GM20431 (cell line): ENCODE data around the gene AVP.
"Not testable (repeated sequence)": the region's sequence is repeated elsewhere in the genome, so short reads cannot be mapped to it uniquely, and the experiment has no call there.

Experiments
- in situ Hi-C: fragments of 300-500 bp; cut with MseI, MboI; formaldehyde crosslinking; loops from one replicate; pipeline ENCODE4 v1.15.0; 2020; ENCODE audit warnings: low sequenced_read_pairs; ENCODE audit not compliant: unreplicated experiment

AVP gene

GRCh38 chr20:3085571-3086072 lies 1.1 kb upstream of the AVP start:
- in situ Hi-C loops, result no loop called here

GRCh38 chr20:3084986-3085360 lies 449 bp upstream of the AVP start:
- in situ Hi-C loops, result no loop called here

DNA sequence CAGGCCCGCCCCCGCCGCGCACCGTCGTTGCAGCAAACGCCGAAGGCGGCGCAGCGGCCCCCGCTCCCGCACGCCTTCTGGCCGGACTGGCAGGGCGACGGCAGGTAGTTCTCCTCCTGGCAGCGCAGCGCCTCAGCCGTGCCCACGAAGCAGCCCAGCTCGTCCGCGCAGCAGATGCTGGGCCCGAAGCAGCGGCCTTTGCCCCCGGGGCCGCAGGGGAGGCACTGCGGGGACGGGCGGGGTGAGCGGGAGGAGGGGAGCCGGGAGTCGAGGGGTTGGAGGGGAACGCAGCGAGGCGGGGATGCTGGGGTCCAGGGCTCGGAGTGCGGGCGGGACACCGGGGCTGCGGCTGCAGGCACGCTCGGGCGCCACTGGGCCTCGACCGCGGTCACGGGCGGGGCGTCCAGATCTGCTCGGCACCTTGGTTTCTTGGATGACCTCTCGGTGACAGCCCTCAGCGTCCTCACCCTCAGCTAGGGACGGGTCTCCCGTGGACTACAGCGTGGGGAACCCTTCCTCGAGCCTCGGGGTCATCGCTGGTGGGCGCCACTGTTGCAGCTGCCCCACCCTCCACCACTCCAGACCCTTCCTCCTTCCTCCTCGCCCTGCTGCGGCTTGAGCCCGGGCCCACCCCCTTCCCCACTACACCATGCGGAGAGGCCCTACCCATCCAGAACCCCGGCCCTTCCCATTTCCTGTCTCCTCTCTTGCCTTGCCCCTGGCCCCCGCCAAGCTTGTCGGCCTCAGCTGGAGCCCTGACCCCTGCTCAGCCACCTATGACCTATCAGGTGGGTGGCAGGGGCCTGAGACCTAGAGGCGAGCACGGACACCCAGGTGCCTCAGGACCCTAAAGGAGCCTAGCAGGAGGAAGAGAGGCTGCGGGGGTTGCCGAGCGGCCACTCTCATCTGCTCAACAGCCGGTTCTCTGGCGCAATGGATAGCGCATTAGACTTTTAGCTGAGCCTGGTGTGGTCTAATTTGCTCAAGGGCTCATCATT lies 1.3 kb downstream of the AVP start:
- in situ Hi-C loops, result no loop called here

DNA sequence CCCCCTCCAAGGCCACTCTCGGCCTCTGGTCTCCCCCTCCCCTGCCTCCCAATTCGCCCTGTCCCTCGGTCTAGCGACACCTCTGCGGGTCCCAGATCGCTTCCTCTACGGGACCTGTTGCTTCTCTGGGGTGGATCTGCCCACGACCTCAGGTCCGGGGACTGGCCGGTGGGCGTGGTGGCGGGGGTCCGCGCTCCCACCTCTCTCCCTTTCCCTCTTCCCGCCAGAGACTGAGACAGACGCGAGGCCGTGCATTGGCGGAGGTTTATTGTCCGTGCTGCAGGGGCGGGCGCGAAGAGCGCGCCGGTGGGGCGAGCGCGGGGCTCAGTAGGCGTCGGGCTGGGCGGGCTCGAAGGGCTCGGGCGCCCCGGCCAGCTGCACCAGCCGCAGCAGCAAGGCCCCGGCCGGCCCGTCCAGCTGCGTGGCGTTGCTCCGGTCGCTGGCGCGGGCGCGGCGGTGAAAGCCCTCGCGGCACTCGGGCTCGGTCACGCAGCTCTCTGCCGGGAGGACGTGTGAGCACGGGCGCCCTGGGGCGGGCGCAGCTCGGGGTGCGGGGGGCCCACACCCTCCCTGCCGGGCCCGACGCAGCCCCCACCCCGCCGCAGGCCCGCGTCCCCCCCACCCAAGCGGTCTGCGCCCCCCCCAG lies 2.1 kb downstream of the AVP start:
- in situ Hi-C loops, result no loop called here

DNA sequence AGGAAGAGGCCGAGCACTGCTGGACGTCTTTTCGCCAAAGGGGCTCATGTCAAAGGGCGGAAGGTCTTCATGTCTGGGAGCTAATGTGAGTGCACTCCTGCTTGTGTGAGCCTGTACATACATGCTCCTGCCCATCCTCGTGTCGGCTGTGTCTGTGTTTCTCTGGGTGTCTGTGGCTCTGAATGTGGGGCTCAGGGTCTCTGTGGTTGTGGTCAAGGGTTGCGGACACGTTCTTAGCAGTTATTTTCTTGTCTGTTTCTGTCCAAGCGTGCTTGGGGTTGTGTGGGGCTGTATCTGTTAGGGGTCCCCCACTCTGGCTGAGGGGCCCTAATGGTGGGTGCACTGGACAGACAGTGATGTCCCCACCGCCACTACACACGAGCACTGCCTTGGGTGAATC lies 2.9 kb downstream of the AVP start:
- in situ Hi-C loops, result no loop called here

DNA sequence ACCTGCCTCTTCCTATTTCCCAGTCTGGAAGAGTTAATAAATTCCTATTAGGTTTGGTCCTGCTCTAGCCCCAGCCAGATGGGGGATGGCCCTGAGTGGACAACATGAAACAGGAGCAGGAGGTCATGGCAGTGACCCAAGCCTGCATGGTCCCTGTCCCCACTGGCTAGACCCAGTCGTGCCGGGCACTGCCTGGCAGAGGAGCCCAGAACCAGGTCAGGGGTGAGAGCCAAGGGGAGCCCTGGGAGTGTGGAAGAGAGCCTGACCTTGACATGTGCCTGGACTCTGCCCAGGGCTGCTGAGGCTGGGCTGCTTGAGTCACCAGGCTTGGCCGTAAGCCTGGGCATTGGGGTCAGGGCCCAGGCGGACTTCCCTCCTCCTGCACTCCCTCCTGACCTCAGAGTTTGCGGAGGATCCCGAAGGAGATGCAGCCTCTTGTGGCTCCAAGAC lies 3.6 kb downstream of the AVP start:
- in situ Hi-C loops, result no loop called here

GRCh38 chr20:3077618-3078134 lies 6.8 kb downstream of the AVP start:
- in situ Hi-C loops, result no loop called here

DNA sequence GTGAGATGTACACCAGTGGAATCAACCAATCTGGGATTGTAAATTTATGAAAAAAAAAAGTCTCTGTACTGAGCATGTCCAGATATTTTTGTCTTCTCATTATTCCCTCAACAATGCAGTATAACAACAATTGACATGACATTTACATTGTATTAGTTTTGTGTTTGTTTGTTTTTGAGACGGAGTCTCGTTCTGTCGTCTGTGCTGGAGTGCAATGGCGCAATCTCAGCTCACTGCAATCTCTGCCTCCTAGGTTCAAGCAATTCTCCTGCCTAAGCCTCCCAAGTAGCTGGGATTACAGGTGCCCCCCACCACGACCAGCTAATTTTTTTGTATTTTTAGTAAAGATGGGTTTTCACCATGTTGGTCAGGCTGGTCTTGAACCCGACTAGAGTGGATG lies 9.2 kb downstream of the AVP start:
- in situ Hi-C loops, result not testable (repeated sequence)

- in situ Hi-C loops, result no loop called here
Measured at GRCh38 chr20:3074812-3075211, 9.7 kb downstream of the AVP start.

DNA sequence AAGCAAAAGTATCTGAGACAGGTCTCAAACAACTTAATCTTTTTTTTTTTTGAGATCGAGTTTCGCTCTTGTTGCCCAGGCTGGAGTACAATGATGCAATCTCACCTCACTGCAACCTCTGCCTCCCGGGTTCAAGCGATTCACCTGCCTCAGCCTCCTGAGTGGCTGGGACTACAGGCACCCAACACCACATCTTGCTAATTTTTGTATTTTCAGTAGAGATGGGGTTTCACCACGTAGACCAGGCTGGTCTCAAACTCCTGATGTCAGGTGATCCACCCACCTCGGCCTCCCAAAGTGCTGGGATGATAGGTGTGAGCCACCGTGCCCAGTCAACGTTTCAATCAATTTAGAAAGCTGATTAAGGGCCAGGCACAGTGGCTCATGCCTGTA lies 11.3 kb downstream of the AVP start:
- in situ Hi-C loops, result not testable (repeated sequence)

GRCh38 chr20:3072530-3073250 lies 11.8 kb downstream of the AVP start:
- in situ Hi-C loops, result no loop called here

DNA sequence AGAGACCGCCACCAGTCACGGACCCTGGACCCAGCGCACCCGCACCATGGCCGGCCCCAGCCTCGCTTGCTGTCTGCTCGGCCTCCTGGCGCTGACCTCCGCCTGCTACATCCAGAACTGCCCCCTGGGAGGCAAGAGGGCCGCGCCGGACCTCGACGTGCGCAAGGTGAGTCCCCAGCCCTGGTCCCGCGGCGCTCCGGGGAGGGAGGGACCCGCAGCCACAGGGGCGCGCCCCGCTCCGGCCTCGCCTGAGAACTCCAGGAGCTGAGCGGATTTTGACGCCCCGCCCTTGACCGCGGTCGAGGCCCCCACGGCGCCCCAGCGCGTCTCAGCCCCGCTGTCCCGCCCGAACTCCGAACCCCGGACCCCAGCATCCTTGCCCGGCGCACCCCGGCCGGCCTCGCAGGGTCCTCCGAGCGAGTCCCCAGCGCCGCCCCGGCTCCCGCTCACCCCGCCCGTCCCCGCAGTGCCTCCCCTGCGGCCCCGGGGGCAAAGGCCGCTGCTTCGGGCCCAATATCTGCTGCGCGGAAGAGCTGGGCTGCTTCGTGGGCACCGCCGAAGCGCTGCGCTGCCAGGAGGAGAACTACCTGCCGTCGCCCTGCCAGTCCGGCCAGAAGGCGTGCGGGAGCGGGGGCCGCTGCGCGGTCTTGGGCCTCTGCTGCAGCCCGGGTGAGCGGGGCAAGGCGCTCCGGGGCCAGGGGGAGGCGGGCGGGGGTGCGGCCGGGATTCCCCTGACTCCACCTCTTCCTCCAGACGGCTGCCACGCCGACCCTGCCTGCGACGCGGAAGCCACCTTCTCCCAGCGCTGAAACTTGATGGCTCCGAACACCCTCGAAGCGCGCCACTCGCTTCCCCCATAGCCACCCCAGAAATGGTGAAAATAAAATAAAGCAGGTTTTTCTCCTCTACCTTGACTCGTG lies 12.7 kb downstream of the AVP start, which contains the start of gene OXT:
Gene OXT (plus strand): TSS at position 11 of the 920 bp plus-strand sequence. CDS start 36 bp downstream, at position 47.
- in situ Hi-C loops, result no loop called here

- in situ Hi-C loops, result no loop called here
Measured at GRCh38 chr20:3071266-3071609, 13.3 kb downstream of the AVP start.

DNA sequence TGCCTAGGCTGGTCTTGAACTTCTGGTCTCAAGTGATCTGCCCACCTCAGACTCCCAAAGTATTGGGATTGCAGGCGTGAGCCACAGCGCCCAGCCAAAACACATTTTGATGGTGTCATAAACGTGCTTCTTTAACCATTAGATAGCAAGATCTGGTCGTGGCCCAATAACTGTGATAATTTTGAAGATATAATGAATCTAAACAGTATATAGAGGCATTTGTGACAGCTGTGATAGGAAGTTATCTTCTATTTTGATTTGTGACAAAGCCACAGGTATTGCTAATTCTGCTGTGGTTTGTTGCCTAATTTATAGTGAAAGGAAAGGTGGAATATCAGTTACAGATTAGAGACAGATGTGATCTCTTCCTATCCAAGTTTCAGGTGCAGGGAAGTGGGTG lies 13.8 kb downstream of the AVP start:
- in situ Hi-C loops, result no loop called here

DNA sequence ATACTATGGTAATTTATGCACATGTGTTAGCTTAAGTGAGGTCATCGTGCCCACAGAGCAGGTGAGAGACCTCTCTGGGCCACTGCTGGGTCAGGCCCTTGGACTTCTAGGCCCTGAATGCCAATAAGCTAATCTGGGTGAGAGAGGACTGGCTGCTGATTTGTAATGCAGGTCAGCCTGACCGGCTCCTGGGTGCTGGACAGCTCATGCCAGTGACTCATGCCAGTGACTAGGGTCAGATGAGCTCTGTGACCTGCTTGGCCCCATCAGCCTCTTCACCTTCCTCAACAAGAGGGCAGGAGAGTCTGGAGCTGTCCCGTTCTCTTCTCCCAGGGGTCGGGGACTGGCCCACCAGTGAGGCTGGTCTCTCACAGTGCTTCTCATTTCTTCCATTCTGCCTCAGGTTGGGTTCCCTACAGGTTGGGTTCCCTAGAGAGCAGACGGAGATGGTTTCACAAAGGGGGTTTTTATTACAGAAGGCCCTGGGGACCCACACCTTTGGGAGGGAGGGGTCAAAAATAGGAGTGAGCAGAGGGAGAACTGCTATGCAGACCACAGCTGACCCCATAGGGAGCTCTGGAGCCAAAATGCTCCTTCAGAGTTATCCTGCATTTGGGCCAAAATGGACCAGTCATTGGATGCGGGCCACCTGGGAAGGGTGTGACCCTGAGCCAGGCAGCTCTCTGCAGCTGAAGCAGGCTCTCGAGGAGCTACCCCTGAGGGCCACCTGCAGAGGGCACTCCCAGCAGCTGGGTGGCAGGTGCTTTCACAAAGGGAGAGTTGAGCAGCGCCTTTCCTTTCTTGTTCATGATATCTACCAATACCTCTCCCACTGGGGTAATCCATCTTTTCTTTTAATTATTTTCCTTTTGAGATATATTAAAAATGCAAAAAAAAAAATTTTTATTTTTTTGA lies 15.3 kb downstream of the AVP start:
- in situ Hi-C loops, result no loop called here

DNA sequence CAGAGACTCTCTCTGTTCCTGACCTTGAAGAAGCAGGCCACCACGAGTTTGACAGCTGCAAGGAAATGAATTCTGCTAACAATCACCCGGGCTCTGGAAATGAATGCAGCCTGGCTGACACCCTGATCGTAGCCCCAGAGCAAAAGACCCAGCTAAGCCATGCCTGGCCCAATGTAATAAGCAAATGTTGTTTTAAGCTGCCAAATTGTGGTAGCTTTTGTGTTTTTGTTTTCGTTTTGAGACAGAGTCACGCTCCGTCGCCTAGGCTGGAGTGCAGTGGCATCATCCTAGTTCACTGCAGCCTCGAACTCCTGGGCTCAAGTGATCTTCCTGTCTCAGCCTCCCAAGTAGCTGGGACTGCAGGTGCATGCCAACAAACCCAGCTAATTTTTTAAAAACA lies 16.4 kb downstream of the AVP start:
- in situ Hi-C loops, result no loop called here

- in situ Hi-C loops, result no loop called here
Measured at GRCh38 chr20:3067139-3068014, 17.1 kb downstream of the AVP start.
